HepG2 (cell line): ENCODE data around the gene SH2D3A. TPM values are rescaled to one million over a fixed set of nuclear protein-coding genes. Genes with fewer than 3 reads are reported as not detected.

Source experiments
- ARNT2 ChIP-seq: sonication (generic); formaldehyde crosslinking; IDR thresholded peaks from 2 replicates; pipeline ENCODE4 v1.8.0; 2022; ENCODE audit warnings: mild to moderate bottlenecking, low read depth, missing genetic modification reagents, moderate library complexity
- ATM ChIP-seq: fragments of 450-650 bp; IDR thresholded peaks from 2 replicates; pipeline ENCODE4 v1.7.1; 2017; ENCODE audit warnings: mild to moderate bottlenecking, borderline replicate concordance
- ATRX ChIP-seq: sonication (generic); formaldehyde crosslinking; IDR thresholded peaks from 2 replicates; pipeline ENCODE4 v1.4.0; 2020; ENCODE audit warnings: missing genetic modification reagents, borderline replicate concordance
- BHLHE40 ChIP-seq: IDR thresholded peaks from 2 replicates; pipeline ENCODE4 v1.6.1; 2011; ENCODE audit warnings: low read length, improper control_type of control experiment
- CAMTA2 ChIP-seq: sonication (generic); formaldehyde crosslinking; IDR thresholded peaks from 2 replicates; pipeline ENCODE4 v1.4.0; 2020; ENCODE audit warnings: mild to moderate bottlenecking, missing genetic modification reagents, borderline replicate concordance
- FOXP1 ChIP-seq, 2 experiments: fragments of 450-650 bp in 1 of 2; IDR thresholded peaks; 2 replicates each; pipeline ENCODE4 v1.6.1; 2017 to 2018; ENCODE audit warnings: antibody characterized with exemption in 1 of 2
- GPBP1L1 ChIP-seq: sonication (generic); formaldehyde crosslinking; IDR thresholded peaks from 2 replicates; pipeline ENCODE4 v1.5.0; 2020; ENCODE audit warnings: mild to moderate bottlenecking, missing genetic modification reagents
- HDAC1 ChIP-seq: sonication (generic); formaldehyde crosslinking; IDR thresholded peaks from 2 replicates; pipeline ENCODE4 v1.5.1; 2020; ENCODE audit warnings: mild to moderate bottlenecking, missing genetic modification reagents
- IKZF1 ChIP-seq: fragments of 450-650 bp; IDR thresholded peaks from 2 replicates; pipeline ENCODE4 v1.7.1; 2016
- MLX ChIP-seq: IDR thresholded peaks from 2 replicates; pipeline ENCODE4 v1.6.1; 2016
- RFXANK ChIP-seq: IDR thresholded peaks from 2 replicates; pipeline ENCODE4 v1.6.1; 2016
- ZBTB1 ChIP-seq: sonication (generic); formaldehyde crosslinking; IDR thresholded peaks from 2 replicates; pipeline ENCODE4 v1.4.0; 2020; ENCODE audit warnings: missing genetic modification reagents, borderline replicate concordance
- ZC3H4 ChIP-seq: sonication (generic); formaldehyde crosslinking; IDR thresholded peaks from 2 replicates; pipeline ENCODE4 v1.4.0; 2020; ENCODE audit warnings: missing genetic modification reagents, borderline replicate concordance
- ZFX ChIP-seq: sonication (generic); formaldehyde crosslinking; IDR thresholded peaks from 2 replicates; pipeline ENCODE4 v1.4.0; 2020; ENCODE audit warnings: mild to moderate bottlenecking, low read depth, missing genetic modification reagents, moderate library complexity
- ZHX2 ChIP-seq, 2 experiments: sonication (generic) in 1 of 2; formaldehyde crosslinking in 1 of 2; IDR thresholded peaks; 2 replicates each; pipeline versions ENCODE4 v1.6.1 to v1.9.0; 2014 to 2022; ENCODE audit warnings: antibody characterized with exemption in 1 of 2, borderline replicate concordance in 1 of 2, inconsistent platforms in 1 of 2, low read depth in 1 of 2, missing genetic modification reagents in 1 of 2
- ZNF264 ChIP-seq: sonication (generic); formaldehyde crosslinking; IDR thresholded peaks from 2 replicates; pipeline ENCODE4 v1.4.0; 2020; ENCODE audit warnings: missing genetic modification reagents
- ZNF292 ChIP-seq: sonication (generic); formaldehyde crosslinking; IDR thresholded peaks from 2 replicates; pipeline ENCODE4 v1.8.1; 2022; ENCODE audit warnings: mild to moderate bottlenecking, low read depth, missing genetic modification reagents, borderline replicate concordance
- ZNF383 ChIP-seq: sonication (generic); formaldehyde crosslinking; IDR thresholded peaks from 2 replicates; pipeline ENCODE4 v1.4.0; 2020; ENCODE audit warnings: missing genetic modification reagents, mild to moderate bottlenecking, borderline replicate concordance
- ZNF543 ChIP-seq: sonication (generic); formaldehyde crosslinking; IDR thresholded peaks from 2 replicates; pipeline ENCODE4 v1.4.0; 2020; ENCODE audit warnings: mild to moderate bottlenecking, missing genetic modification reagents
- ZNF556 ChIP-seq: sonication (generic); formaldehyde crosslinking; IDR thresholded peaks from 2 replicates; pipeline ENCODE4 v1.4.0; 2020; ENCODE audit warnings: mild to moderate bottlenecking, missing genetic modification reagents, borderline replicate concordance
- ZNF709 ChIP-seq: sonication (generic); formaldehyde crosslinking; IDR thresholded peaks from 2 replicates; pipeline ENCODE4 v1.5.0; 2020; ENCODE audit warnings: mild to moderate bottlenecking, missing genetic modification reagents
- ZNF776 ChIP-seq: sonication (generic); formaldehyde crosslinking; IDR thresholded peaks from 2 replicates; pipeline ENCODE4 v1.4.0; 2020; ENCODE audit warnings: mild to moderate bottlenecking, missing genetic modification reagents
- ZNF792 ChIP-seq: IDR thresholded peaks from 2 replicates; pipeline ENCODE4 v1.6.1; 2016
- ZSCAN21 ChIP-seq: sonication (generic); formaldehyde crosslinking; IDR thresholded peaks from 2 replicates; pipeline ENCODE4 v1.8.0; 2022; ENCODE audit warnings: mild to moderate bottlenecking, missing genetic modification reagents, moderate library complexity, borderline replicate concordance
- polyA plus RNA-seq, 8 experiments: library from polyadenylated mRNA; depleted of rRNA in 3 of 8; stranded (reverse) in 7 of 8; unstranded in 1 of 8; fragments of >200 nt; fragmentation: Illumina TruSeq in 4 of 8; extraction: Trizol in 4 of 8; gene quantifications; 2 replicates each; pipeline versions ENCODE4 v1.2.1 to v1.2.3, GENCODE V29; 2011 to 2016; ENCODE audit warnings: low read depth in 4 of 8, missing spikeins in 1 of 8, mixed read lengths in 1 of 8; ENCODE audit not compliant: insufficient read depth in 1 of 8
- total RNA-seq, 5 experiments: library from RNA; depleted of rRNA; stranded (reverse); fragments of >200 nt; fragmentation: Illumina TruSeq; extraction: Trizol; gene quantifications; 2 replicates each; pipeline ENCODE4 v1.2.3, GENCODE V29; 2016; ENCODE audit warnings: low read depth in 1 of 5

Gene SH2D3A
- total and polyA plus RNA-seq, 2 of the 13 experiments (the other 11 are each of a cell fraction or from before 2014, with no cell fraction given): 1.0 to 2.2 TPM

GRCh38 chr19:6730153-6730804, 37.0 kb downstream of the SH2D3A start (continued):
- TF ChIP-seq ZBTB1: no peak
- TF ChIP-seq ZNF556 (CRISPR knock-in tag): no peak
- TF ChIP-seq ATRX (CRISPR knock-in tag): no peak
- no peak for TF ChIP-seq FOXP1 (IDR thresholded peaks at IDR 0.05)
- TF ChIP-seq FOXP1 (CRISPR knock-in tag; IDR thresholded peaks at IDR 0.05): no peak
- TF ChIP-seq ZC3H4 (CRISPR knock-in tag): no peak
- TF ChIP-seq HDAC1 (CRISPR knock-in tag): peak; percentile 35; the same call in 1 of the 2 replicates
- 0 out of 2 replicates have a peak, but pooled peaks have one; percentile 23 for TF ChIP-seq ZNF264
- TF ChIP-seq ZNF776 (CRISPR knock-in tag): no peak
- peak; percentile 67; the same call in 1 of the 2 replicates for TF ChIP-seq ZFX (CRISPR knock-in tag)
- no peak for TF ChIP-seq CAMTA2 (CRISPR knock-in tag)
- TF ChIP-seq ZHX2 (IDR thresholded peaks at IDR 0.05; ENCODE audit: low read depth): no peak
- TF ChIP-seq ZHX2 (CRISPR knock-in tag; IDR thresholded peaks at IDR 0.05; ENCODE audit: borderline replicate concordance): no peak
- TF ChIP-seq IKZF1: no peak
- no peak for TF ChIP-seq ATM
- TF ChIP-seq ZNF292 (CRISPR knock-in tag): no peak
- peak; percentile 43; the same call in 1 of the 2 replicates for TF ChIP-seq RFXANK (CRISPR knock-in tag)
- peak; percentile 54; the same call in 1 of the 2 replicates for TF ChIP-seq ZNF792
- TF ChIP-seq ZNF709 (CRISPR knock-in tag): no peak
- TF ChIP-seq ZNF383 (CRISPR knock-in tag): no peak
- no peak for TF ChIP-seq GPBP1L1
- peak; percentile 73; the same call in 1 of the 2 replicates for TF ChIP-seq ARNT2 (CRISPR knock-in tag)
- no peak for TF ChIP-seq BHLHE40
- no peak for TF ChIP-seq MLX (CRISPR knock-in tag)
- TF ChIP-seq ZNF543 (CRISPR knock-in tag): no peak
- TF ChIP-seq ZSCAN21 (CRISPR knock-in tag): no peak
